ENCODE results near the gene DPP4.

Gene DPP4

DNA sequence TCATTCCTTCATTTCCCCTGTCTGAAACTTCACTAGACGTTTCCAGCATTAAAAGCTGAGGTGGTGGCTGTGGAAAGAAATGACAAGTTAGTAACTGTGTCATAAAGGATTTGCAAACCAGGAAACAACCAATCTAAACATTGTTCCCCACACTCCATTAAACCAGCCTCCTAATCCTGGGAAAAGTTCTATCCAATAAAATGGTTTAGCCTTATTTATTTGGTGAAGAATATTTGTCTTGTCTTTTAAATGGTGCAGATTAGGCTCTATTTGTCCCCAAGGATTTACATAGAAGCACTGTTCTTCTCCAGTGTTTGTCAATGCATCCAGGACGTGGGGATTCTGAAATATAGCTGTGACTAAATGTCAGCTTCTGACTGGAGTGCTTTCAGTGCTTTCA is 10.5 kb upstream of the DPP4 start:
- Mint-ChIP-seq H3K9me3 (peaks cover 5% of the 10 kb centered on the region), H3K36me3 (ENCODE audit: low read depth) (no peaks in the 10 kb centered on the region), H3K27me3 (ENCODE audit: low read depth) (peaks cover 12% of the 10 kb centered on the region), H3K4me1 (no peaks in the 10 kb centered on the region), H3K27ac (peak overlapping the region in 1 of 3 experiments; percentile 47), H3K4me3 (no peak overlapping the region)
- no peak for TF ChIP-seq CTCF (IDR thresholded peaks at IDR 0.05; ENCODE audit: unreplicated experiment in 3 of 3)

DNA sequence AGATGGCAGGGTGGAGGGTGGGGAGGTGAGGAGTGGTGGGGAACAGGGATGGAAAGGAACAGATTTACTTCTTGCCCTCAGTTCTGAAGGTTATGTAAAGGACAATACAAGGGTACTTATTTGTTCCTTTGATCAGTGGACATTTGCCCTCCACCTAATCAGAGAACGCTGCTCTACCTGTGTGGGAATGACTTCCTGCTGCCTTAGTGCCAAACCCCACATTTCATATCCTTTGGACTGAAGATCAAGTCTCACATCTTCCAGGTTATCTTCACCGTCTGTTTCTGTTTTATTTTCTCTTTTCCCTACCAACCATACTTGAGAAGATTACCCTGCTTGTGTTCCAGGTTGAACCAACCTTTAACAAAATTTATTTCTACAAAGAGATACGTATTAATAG is 8.7 kb upstream of the DPP4 start:
- no peak for TF ChIP-seq CTCF (IDR thresholded peaks at IDR 0.05; ENCODE audit: unreplicated experiment in 3 of 3)
- H3K4me3 Mint-ChIP-seq: no peak overlapping the region
- no peaks in the 10 kb centered on the region for H3K36me3 Mint-ChIP-seq (ENCODE audit: low read depth)
- peaks cover 18% of the 10 kb centered on the region for H3K9me3 Mint-ChIP-seq
- no peak overlapping the region for H3K27ac Mint-ChIP-seq
- no peaks in the 10 kb centered on the region for H3K4me1 Mint-ChIP-seq
- peaks cover 12% of the 10 kb centered on the region for H3K27me3 Mint-ChIP-seq (ENCODE audit: low read depth)

GRCh38 chr2:162082036-162082435 is 8.0 kb upstream of the DPP4 start:
- peaks cover 21% of the 10 kb centered on the region for H3K9me3 Mint-ChIP-seq
- H3K36me3 Mint-ChIP-seq (ENCODE audit: low read depth): no peaks in the 10 kb centered on the region
- no peak overlapping the region for H3K4me3 Mint-ChIP-seq
- peaks cover 17% of the 10 kb centered on the region for H3K27me3 Mint-ChIP-seq (ENCODE audit: low read depth)
- no peaks in the 10 kb centered on the region for H3K4me1 Mint-ChIP-seq
- no peak overlapping the region for H3K27ac Mint-ChIP-seq
- no peak for TF ChIP-seq CTCF (IDR thresholded peaks at IDR 0.05; ENCODE audit: unreplicated experiment in 3 of 3)

DNA sequence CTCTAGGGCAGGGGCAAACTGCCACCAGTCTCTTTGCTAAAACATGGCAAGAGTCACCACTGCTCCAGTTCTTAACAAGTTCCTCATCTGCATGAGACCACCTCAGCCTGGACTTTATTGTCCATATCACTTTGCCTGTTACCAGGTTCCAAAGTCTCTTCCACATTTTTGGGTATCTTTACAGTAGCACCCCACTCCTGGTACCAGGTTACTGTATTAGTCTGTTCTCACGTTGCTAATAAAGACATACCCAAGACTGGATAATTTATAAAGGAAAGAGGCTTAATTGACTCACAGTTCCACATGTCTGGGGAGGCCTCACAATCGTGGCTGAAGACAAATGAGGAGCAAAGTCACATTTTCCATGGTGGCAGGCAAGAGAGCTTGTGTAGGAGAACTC is 5.5 kb upstream of the DPP4 start:
- Mint-ChIP-seq H3K36me3 (ENCODE audit: low read depth) (no peaks in the 10 kb centered on the region), H3K4me1 (peaks cover 6% of the 10 kb centered on the region), H3K27ac (no peak overlapping the region), H3K4me3 (no peak overlapping the region), H3K9me3 (peaks cover 21% of the 10 kb centered on the region), H3K27me3 (ENCODE audit: low read depth) (peaks cover 41% of the 10 kb centered on the region)
- no peak for TF ChIP-seq CTCF (IDR thresholded peaks at IDR 0.05; ENCODE audit: unreplicated experiment in 3 of 3)

- TF ChIP-seq CTCF (IDR thresholded peaks at IDR 0.05; ENCODE audit: unreplicated experiment in 3 of 3): no peak
- Mint-ChIP-seq H3K36me3 (ENCODE audit: low read depth) (no peaks in the 10 kb centered on the region), H3K4me1 (peaks cover 19% of the 10 kb centered on the region), H3K9me3 (peaks cover 21% of the 10 kb centered on the region), H3K27ac (peak overlapping the region in 1 of 3 experiments; percentile 63), H3K27me3 (ENCODE audit: low read depth) (peaks cover 51% of the 10 kb centered on the region), H3K4me3 (peak overlapping the region; percentile 20 to 65 (median 49))
These were observed 1.7 kb upstream of the DPP4 start for GRCh38 chr2:162075689-162076132.

DNA sequence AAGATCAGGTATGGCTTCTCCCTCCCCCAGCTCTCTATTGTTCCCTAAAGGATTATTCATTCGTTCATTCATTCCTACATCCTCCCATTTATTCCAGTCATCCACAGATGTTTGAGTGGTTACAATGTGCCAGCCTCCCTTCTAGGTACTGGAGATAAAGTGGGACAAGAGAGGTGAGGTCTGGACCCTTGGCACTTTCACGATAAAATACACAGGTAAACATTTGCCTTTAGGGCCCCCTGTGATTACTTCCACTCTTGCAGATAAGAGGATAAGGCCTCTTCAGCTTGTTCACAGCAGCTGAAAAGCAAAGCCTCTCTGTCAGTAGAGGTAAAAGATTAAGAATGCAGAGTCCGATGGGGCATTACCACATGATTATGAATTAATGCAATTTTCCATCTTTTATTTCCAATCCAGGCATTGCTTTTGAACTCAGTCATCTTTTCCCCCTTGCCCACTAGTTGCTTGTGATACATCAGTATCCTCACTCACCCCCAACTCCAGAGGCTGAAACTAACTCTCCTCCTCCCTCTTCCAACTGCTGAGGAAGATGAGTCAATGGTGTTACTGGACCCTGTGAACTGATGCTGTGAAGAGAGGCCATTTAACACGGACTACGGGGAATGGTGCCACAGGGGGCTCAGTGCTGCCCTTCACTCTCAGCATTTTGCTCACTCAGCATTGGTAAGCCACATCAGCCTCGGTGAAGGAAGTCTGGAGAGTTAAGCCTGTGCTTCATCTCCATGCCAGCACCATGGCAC is 1.1 kb upstream of the DPP4 start:
- H3K36me3 Mint-ChIP-seq (ENCODE audit: low read depth): peaks cover 4% of the 10 kb centered on the region
- H3K27ac Mint-ChIP-seq: peak overlapping the region in 1 of 3 experiments; percentile 87
- peaks cover 24% of the 10 kb centered on the region for H3K4me1 Mint-ChIP-seq
- peaks cover 21% of the 10 kb centered on the region for H3K9me3 Mint-ChIP-seq
- H3K27me3 Mint-ChIP-seq (ENCODE audit: low read depth): peaks cover 56% of the 10 kb centered on the region
- H3K4me3 Mint-ChIP-seq: peak overlapping the region; percentile 77 to 85 (median 82)
- TF ChIP-seq CTCF (IDR thresholded peaks at IDR 0.05; ENCODE audit: unreplicated experiment in 3 of 3): no peak

Data from nephron (organoid).